Body of pancreas (tissue), 4 donors: ENCODE measurements around the gene NCS1. TPM values are rescaled to one million over a fixed set of nuclear protein-coding genes. Genes with fewer than 3 reads are reported as not detected.

ENCODE experiments used
- ATAC-seq: fragments of 150-250 bp; one replicate; pipeline ENCODE4 v1.9.1; 2016
- DNase-seq, 4 donors: peaks; one replicate each; pipeline ENCODE4 v3.0.0-alpha.2; 2019
- H3K27ac ChIP-seq, 4 donors: fragments of 200-600 bp; sonication (generic); 1 replicate in 3 of 4; 2 replicates in 1 of 4; pipeline versions ENCODE4 v1.5.1 to v1.6.1; 2016 to 2019; ENCODE audit warnings: mild to moderate bottlenecking in 1 of 4, mixed read lengths in 1 of 4, moderate library complexity in 1 of 4
- H3K27me3 ChIP-seq, 2 donors: fragments of 200-600 bp; sonication (generic); one replicate each; pipeline ENCODE4 v1.6.0; 2016; ENCODE audit warnings: mild to moderate bottlenecking in 1 of 2
- H3K36me3 ChIP-seq, 2 donors: fragments of 200-600 bp; sonication (generic); replicated peaks in 1 of 2; 2 replicates each; pipeline ENCODE4 v1.5.1; 2016; ENCODE audit warnings: low read depth in 2 of 2; ENCODE audit not compliant: insufficient read depth in 1 of 2
- H3K4me1 ChIP-seq: fragments of 200-600 bp; sonication (generic); one replicate; pipeline ENCODE4 v1.6.0; 2016
- H3K4me3 ChIP-seq, 2 donors: fragments of 200-600 bp; sonication (generic); 1 replicate in 1 of 2; 2 replicates in 1 of 2; pipeline ENCODE4 v1.5.1; 2016 to 2019
- H3K9me3 ChIP-seq, 3 donors: fragments of 200-600 bp; sonication (generic); 1 replicate in 2 of 3; 2 replicates in 1 of 3; pipeline ENCODE4 v1.5.1; 2016
- POLR2A ChIP-seq, 3 donors: fragments of 450-650 bp; IDR thresholded peaks; one replicate each; pipeline ENCODE4 v1.6.1; 2016; ENCODE audit warnings: antibody characterized with exemption in 3 of 3, mild to moderate bottlenecking in 2 of 3
- WGBS, 2 donors: methylation state at CpG; one replicate each; pipeline ENCODE4 v1.1.5; 2017; 5-methylcytosine and 5-hydroxymethylcytosine counted together
- intact Hi-C: fragments of 100-400 bp; cut with DNase I; formaldehyde crosslinking; loops from one replicate; pipeline ENCODE4 v1.15.1; 2023
- total RNA-seq, 2 donors: library from RNA; depleted of rRNA; stranded (reverse); fragments of >200 nt; gene quantifications; one replicate each; pipeline ENCODE4 v1.1.0, GENCODE V29; 2016
- TF ChIP-seq, protein P1 (sequence below), 7 experiments: fragments of 450-650 bp in 4 of 7; fragments of 200-600 bp in 3 of 7; sonication (generic) in 3 of 7; IDR thresholded peaks; one replicate each; pipeline ENCODE4 v1.5.1; 2016 to 2019; ENCODE audit warnings: antibody characterized with exemption in 7 of 7

NCS1 gene
- total RNA-seq, 2 donors from 2014 or later: 3.9 to 4.3 TPM

- intact Hi-C loops: no loop called here
- Histone ChIP-seq H3K9me3 (no peaks in the 10 kb centered on the region), H3K4me3 (no peak overlapping the region), H3K27ac (peak overlapping the region in 2 of 4 donors; percentile 50 to 65), H3K27me3 (no peaks in the 10 kb centered on the region), H3K36me3 (no peaks in the 10 kb centered on the region), H3K4me1 (peaks cover 23% of the 10 kb centered on the region)
- ATAC-seq (no peak), DNase-seq (no peak)
- TF ChIP-seq POLR2A (IDR thresholded peaks at IDR 0.05): no peak
- TF ChIP-seq, protein P1, sequence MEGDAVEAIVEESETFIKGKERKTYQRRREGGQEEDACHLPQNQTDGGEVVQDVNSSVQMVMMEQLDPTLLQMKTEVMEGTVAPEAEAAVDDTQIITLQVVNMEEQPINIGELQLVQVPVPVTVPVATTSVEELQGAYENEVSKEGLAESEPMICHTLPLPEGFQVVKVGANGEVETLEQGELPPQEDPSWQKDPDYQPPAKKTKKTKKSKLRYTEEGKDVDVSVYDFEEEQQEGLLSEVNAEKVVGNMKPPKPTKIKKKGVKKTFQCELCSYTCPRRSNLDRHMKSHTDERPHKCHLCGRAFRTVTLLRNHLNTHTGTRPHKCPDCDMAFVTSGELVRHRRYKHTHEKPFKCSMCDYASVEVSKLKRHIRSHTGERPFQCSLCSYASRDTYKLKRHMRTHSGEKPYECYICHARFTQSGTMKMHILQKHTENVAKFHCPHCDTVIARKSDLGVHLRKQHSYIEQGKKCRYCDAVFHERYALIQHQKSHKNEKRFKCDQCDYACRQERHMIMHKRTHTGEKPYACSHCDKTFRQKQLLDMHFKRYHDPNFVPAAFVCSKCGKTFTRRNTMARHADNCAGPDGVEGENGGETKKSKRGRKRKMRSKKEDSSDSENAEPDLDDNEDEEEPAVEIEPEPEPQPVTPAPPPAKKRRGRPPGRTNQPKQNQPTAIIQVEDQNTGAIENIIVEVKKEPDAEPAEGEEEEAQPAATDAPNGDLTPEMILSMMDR (IDR thresholded peaks at IDR 0.05): no peak
- 73 to 88% methylated on average over 6 to 9 of the region's 9 CpGs for WGBS, 2 donors
Measured at GRCh38 chr9:130193103-130193502, 20.9 kb downstream of the NCS1 start.

- WGBS, 2 donors: 79 to 80% methylated on average over 22 to 27 of the region's 27 CpGs
- Histone ChIP-seq H3K4me1 (peaks cover 29% of the 10 kb centered on the region), H3K27ac (peak overlapping the region in 1 of 4 donors; percentile 65), H3K27me3 (no peaks in the 10 kb centered on the region), H3K9me3 (no peaks in the 10 kb centered on the region), H3K4me3 (no peak overlapping the region), H3K36me3 (no peaks in the 10 kb centered on the region)
- intact Hi-C loops: no loop called here
- peak; percentile 13 for ATAC-seq
- no peak for TF ChIP-seq POLR2A (IDR thresholded peaks at IDR 0.05)
- TF ChIP-seq, protein P1 (IDR thresholded peaks at IDR 0.05): no peak
- no peak for DNase-seq
Measured at GRCh38 chr9:130193531-130194377, 21.6 kb downstream of the NCS1 start.

DNA sequence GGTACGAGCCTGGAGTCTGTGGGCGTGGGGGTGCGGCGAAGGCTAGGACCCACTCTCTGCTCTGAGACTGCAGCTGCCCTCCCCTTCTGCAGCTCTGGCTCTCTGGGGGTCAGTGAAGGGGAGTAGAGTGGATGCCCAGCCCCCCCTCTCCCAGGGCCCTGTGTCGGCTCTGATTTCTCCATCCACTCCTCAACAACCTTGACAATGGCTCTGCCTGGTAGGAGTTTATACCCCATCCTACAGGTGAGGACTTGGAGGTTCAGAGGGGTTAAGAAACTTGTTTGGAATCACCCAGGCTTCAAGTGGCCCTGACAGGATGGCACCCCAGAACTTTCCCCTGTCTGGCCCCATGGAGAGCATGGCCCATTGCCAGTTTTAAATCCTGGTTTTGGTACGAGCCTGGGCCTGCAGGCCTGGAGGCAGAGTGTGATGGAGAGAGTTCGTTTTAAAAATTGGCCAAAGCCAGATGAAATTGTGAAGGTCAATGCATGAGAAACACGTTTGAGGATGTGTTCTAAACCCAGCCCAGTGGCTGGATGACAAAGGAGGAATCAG lies 22.3 kb downstream of the NCS1 start:
- no peaks in the 10 kb centered on the region for H3K9me3 ChIP-seq
- 74 to 79% methylated on average over 8 of the region's 8 CpGs for WGBS, 2 donors

DNA sequence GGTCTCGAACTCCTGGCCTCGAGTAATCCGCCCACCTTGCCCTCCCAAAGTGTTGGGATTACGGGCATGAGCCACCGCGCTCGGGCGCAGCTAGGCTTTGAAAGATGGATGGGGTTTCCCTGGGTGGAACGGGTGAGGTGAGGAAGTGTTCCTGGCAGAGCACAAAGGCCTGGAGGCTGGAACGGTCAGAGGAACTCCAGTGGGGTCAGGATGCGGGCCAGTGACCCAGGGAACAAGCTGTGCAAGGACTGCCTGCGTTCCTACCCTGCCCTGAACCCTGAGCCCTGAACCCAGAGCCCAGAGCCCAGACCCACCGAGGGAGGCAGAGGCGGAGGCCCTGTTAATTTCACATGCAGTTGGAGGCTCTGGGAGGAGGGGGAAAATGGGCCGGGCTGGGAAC lies 23.4 kb downstream of the NCS1 start:
- Histone ChIP-seq H3K4me3 (no peak overlapping the region), H3K36me3 (no peaks in the 10 kb centered on the region), H3K27ac (no peak overlapping the region), H3K9me3 (no peaks in the 10 kb centered on the region), H3K27me3 (no peaks in the 10 kb centered on the region), H3K4me1 (peaks cover 36% of the 10 kb centered on the region)
- 91 to 95% methylated on average over 12 to 15 of the region's 15 CpGs for WGBS, 2 donors
- no peak for ATAC-seq
- intact Hi-C loops: no loop called here
- DNase-seq: no peak
- no peak for TF ChIP-seq POLR2A (IDR thresholded peaks at IDR 0.05)

More for the DNA sequence above, 22.3 kb downstream of the NCS1 start:
- Histone ChIP-seq H3K4me3 (no peak overlapping the region), H3K4me1 (peaks cover 36% of the 10 kb centered on the region), H3K27ac (no peak overlapping the region), H3K36me3 (no peaks in the 10 kb centered on the region), H3K27me3 (no peaks in the 10 kb centered on the region)
- intact Hi-C loops: no loop called here
- DNase-seq (no peak), ATAC-seq (no peak)
- TF ChIP-seq POLR2A (IDR thresholded peaks at IDR 0.05): no peak
- TF ChIP-seq, protein P1 (IDR thresholded peaks at IDR 0.05): no peak

- H3K4me3 ChIP-seq: no peak overlapping the region
- H3K27ac ChIP-seq: no peak overlapping the region
- no peaks in the 10 kb centered on the region for H3K9me3 ChIP-seq
- intact Hi-C loops: no loop called here
- H3K36me3 ChIP-seq: no peaks in the 10 kb centered on the region
- no peaks in the 10 kb centered on the region for H3K27me3 ChIP-seq
- peak in 3 of 4 donors; percentile 45 to 68 (median 46) for DNase-seq
- H3K4me1 ChIP-seq: peaks cover 36% of the 10 kb centered on the region
- ATAC-seq: no peak
- 21 to 32% methylated on average over 5 of the region's 5 CpGs for WGBS, 2 donors
- TF ChIP-seq, protein P1 (IDR thresholded peaks at IDR 0.05): no peak
- no peak for TF ChIP-seq POLR2A (IDR thresholded peaks at IDR 0.05)
Measured at GRCh38 chr9:130196643-130197042, 24.4 kb downstream of the NCS1 start.
